GM21526 (cell line): ENCODE measurements around the gene SORL1.

Source experiments
- ATAC-seq: cut with Tn5 transposase; IDR thresholded peaks from one replicate; pipeline ENCODE4 v1.9.1; 2021; ENCODE audit warnings: moderate library complexity; ENCODE audit not compliant: unreplicated experiment, low FRiP score

SORL1 gene

DNA sequence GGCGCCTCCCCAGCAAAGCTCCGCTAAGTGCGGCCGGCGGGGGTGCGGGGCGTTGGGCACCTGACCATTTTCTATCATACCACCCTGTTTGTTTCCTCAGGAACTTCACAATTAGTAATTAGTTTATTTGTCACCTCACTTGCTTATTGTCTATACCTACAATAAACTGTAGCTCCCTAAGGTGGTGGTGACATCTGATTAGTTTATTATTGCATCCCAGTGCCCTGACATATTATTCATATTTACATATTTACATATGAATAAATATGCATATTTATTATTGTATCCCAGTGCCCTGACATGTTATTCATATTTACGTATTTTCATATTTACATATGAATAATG lies 24.7 kb upstream of the SORL1 start:
- no peak for ATAC-seq

DNA sequence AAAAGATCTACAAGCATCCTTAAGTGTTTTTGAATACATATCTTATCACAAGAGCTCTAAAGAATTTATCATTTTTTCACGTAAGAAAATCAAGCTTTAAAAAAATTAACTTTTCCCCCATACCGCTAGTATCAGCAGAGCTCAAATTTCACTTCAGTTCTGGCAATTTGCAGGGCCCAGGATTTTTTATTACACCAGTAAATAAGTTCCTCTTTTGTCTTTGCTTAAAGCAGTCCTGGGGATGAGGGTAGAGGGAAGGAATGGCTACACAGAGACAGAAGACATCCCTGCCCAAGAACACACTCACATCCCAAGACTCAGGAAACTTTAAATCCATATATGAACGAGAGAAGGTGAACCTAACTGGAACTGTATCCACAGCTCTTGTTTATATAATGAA lies 22.6 kb upstream of the SORL1 start:
- no peak for ATAC-seq

DNA sequence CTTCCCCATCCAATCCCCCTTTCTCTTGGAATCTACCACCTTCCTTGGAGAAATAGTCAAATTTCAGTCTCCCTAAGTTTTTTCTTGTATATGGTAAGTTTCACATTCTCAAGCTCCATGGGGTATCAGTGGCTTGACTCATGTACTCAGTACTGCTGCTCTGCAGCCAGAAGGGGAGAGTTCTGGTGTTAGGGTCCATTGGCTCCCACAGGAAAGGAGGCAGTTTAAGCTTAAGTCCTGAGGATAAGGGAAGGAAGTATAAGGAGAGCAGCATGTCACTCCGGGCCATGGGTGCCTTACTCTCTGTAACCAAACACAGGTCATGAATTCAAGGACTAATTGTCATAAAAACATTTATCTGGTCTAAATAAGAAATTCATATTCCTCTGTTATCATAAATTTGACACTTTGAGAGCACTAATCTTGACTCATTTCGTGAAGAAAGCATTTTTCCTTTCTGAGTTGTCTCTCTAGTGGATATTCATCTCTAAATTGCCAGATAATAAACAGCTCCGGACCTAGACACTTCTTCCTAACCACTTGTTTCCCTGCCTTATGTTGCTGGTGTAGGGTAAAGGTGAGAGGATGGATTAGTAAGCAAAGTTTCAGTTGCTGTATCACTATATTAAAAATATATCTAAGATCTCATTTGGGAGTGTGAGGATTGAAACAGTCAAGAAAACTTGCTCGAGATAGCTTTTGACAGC lies 20.1 kb upstream of the SORL1 start:
- ATAC-seq, result no peak

DNA sequence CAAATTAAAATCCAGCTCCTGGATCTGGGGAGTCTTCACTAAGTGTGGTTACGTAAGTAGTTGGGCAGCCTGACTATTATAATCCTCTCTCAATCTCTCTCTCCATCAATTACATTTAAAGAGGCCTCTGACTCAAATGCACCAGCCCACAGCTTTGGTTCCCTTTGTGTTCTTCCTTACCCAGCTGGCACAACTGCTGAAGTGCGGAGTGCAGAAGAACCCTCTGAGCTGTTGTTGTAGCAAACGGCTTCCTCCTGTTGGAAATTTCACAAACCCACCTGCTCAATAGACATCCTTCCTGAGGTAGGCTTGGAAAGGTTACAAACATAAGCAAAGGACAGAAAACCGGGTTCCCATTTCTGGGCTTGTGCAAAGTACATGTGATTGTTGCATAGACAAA lies 17.0 kb upstream of the SORL1 start:
- ATAC-seq, result no peak

DNA sequence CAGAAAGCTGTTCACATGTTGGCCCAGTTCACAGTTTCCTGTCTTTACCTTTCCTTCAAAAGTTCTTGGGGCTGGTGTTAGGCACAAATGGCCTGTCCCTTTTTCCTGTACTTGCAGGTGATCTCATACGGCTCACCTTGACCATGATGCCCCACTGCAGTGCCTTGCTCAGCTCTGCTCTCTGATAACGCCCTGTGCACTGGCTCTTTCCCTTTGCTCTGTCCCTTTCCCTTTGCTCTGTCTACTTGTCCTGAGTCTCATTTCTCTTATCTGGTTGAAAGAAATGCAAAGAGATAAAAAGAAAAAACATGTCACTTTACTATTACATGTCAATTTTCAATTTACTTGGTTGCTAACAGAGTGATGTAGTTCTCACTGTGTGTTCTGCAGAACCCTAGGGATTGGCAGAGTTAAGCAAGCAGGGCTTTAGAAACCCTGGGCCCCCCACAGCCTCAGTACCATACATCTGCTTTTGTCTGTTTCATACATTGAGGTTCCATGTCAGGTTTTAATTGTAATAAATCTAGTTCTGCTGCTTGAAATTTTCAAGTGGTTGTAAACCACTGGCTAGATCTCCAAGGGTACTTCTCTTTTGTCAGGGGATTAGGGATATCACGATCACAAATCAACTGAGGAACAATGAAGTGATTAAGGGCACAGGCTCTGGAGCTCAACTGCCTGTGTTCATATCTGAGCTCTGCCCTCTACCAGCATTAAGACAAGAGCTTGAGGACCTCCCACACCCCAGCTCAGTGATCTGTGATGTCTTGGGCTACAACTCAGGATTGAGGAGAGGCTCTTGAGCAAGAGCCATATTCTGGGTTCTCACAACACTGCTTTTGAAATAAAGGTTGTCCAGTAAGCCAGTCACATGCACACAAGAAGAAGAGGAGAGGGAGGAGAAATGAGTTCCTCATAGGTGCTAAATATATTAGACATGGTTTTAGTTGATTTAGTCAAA lies 16.3 kb upstream of the SORL1 start:
- ATAC-seq, result no peak

DNA sequence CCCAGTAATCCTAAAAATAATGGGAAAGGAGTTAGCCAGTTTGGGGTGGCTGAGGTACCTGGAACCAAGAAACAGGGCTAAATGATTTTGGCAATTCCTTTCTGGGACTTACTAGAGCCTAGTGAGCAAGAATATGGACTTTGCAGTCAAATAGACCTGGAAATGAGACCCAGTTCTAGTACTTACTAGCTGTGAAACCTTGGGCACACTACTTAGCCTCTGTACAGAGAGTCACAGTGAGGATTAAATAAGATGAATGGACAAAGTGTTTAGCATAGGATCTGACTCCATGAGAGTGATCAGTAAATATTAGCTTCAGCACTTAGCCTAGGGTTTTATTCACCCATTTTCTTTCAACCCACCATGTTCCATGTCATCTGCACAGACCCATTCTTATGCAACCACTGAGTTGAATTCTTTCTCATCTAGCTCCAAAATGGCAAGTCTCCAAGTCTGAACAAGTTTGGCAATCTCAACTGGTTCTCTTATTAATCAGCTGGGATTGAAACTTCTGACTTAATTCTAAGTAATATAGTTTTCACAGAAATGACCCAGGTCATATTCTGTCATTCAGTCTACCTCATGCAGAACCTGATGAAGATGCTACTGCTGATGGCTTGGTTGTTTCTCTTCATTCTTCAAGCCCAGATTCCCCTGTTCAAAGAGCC lies 15.0 kb upstream of the SORL1 start:
- ATAC-seq, result no peak

DNA sequence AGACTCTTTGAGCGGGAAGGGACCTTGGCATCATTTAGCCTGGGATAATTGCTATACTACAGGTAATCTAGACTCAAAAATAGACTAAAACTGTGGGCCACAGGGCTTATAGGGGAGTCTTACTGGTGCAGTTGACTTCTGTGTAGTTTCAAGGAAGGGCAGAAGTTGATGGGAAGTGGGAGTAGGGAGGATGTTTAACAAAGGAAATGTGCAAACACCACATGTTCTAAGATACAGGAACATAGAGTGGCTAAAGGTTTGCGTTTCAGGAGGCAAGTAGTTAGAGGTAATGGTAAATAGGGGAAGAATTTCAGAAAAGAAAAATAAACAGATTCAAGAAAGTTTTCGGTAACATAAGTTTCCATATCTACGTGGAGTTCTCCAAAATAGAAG lies 14.4 kb upstream of the SORL1 start:
- ATAC-seq, result no peak

DNA sequence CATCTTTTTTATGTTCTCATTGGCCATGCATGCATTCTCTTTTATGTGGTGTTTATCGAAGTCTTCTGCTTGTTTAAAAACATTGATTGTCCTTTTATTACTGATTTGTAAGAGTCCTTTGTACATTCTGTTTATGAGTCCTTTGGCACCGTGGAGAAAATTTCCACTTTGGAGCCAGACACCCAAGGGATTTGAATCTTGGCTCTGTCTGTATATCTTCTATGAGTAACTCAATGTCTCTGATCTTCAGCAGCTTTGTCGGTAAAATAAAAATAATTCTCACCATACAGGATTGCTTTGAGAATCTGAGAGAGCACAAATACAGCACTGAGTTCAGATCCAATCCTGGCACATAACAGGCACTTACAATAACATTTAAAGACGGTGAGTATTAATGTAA lies 12.8 kb upstream of the SORL1 start:
- no peak for ATAC-seq

DNA sequence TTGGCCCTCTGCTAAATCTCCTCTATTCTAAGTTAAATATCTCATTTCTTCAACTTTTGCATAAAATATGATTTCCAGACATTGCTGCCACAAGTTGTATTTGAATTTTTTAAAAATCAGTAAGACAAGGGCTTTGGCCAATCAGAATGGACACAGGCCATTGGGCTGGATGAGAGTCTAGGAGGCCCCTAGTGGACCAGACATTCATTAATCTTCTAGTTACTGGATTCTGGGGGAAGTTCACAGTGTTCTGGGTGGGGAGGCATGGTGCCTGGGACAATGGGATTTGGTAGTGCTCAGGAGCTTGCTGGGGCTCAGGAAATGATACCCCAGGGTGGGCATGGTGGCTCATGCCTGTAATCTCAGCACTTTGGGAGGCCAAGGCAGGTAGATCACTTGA lies 12.4 kb upstream of the SORL1 start:
- ATAC-seq, result no peak

DNA sequence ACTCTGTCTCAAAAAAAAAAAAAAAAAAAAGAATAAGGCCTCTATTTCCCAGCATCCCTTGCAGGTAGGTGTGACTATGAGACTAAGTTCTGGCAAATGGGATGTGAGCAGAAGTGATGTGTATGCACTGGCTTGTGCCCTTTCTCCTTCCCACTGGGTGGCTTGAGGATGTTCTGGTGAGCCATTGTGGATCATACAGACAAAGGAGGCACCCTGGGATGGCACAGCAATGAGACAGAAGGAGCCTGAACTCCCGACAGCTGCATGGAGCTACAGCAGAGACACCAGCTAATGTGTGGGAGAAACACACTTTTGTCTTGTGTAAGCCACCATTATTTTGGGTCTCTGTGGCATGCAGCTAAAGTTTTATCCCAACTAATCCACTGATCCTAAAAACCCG lies 10.6 kb upstream of the SORL1 start:
- ATAC-seq, result no peak

DNA sequence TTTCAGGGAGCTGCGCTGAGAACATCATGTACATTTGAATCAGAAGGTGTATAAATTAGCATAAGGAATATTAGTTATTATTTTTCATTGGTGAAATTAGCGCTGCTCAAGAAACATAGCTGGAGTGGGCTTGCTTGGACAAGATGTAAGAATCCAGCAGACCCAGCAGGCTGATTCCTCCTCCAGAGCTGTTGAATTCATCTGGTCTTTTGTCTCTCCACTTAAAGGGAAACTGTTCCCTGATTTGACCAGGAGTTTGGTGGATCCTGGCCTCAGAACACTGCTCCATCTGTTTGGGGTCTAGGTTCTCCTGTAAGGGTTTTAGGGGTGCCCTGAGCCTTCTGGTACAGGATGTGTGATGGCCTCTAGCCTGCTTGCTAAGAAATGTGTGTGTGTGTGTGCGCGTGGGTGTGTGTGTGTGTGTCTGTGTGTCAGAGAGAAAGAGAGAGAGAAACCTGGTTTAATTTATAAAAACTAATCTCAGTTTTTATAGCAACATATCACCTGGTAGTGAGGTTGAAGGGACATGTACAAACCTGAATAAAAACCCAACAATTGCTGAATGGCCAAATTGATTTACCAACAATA lies 8.3 kb upstream of the SORL1 start:
- no peak for ATAC-seq

DNA sequence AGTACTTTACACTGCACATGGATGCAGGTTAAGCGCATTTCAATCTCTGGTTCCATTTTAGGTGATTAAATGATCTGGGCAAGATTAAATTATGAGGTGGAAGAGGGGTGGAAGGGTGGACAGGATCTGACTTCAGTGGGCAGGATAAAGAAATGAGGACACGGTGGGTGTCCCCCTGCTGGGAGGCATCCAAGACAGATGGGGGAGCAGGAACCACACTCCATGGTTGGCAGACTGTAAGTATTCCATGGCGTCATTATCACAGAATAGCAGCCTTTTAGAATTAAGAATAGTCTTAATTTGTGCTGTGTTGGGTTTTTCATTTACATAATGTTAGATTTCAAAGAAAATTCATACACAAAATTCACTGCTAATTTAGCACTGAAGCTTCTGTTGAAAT lies 7.6 kb upstream of the SORL1 start:
- no peak for ATAC-seq

DNA sequence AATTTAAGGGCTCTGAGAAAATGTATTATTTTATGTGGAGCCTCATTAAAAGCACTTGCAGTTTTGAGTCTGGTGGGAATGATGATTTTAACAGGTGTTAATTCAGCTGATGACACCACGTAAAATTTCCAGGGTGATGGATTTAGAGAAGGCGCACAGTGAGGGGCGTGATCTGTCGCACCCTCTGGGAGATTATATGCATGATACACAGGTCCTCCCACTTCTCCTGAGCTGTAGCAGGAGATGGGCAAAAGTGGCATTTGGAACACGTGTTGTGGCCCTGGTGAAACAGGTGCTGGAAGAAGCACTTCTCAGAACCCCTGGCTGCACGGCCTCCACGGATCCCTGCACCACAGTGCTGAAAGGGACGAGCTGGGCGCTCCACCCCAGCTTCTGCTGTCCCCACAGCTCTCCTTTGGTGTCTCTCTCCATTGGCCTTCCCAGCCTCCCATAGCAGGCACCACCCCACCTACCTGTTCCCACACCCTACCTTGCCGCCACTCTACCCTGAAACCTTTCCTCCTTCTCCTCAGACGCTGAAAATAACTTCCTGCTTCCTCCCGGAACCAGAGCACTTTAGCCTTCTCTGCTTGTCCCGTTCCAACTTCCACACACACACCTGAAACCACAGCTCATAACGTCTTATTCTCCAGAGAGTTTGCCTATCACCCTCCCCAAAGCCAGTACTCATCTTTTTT lies 6.9 kb upstream of the SORL1 start:
- no peak for ATAC-seq

DNA sequence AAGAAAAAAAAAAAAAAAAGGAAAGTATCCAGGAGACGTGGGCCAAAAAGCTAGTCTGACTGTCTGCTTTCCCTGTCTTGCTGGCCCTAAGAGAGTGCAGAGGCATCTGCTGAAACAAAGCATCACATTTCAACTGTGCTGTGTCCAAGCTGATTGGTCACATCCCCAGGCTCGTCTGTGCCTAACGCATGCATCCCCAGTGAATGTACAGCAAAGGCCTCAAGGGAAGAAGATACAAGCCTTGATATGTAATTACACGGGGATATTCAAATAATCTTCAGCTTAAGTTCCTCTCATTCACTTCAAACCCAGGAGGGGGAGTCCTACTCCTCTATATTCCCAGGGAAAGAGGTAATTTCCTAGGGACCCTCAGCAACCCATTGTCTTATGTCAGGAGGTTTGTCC lies 5.4 kb upstream of the SORL1 start:
- ATAC-seq, result no peak

DNA sequence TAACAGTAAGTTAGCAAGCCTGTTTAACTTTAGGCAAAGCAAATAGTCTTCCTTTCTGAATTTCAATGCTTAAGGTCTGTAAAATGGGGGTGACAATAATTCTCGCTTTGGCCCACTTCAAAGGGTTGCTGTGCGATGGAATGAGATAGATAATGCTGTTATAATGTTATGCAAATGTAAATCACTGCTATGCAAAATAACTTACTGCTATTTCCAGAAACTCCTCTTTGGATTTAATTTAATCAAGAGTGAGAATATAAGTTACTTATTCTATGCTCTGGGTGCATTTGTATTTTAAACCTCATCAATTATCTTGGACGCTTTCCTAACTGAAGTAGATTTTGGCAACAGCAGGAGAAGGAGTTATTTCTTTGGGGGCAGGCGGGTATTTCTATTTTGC lies 4.1 kb upstream of the SORL1 start:
- ATAC-seq, result no peak

DNA sequence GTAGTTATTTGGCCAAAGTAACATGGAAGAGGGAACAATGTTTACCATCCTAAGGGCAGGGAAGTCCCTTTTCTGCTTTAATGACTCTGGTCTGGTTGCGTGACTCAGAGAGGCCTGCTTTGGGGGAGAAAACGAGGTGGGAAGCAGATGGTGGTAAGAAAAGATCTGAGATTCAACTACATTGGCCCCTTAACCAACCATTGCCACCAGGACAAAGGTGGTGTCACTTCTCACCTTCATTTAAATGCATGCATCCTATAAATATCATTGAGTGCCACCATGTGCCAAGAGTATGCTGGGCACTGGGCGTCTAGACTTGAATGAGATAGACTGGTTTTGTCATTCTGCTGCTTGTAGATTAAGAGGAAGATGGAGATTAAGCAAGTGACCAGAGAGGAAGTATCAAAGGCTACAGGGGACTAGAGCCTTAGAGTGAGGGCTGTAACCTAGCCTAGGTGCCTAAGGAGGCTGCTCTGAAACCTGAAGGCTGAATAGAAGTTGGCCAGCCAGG lies 3.6 kb upstream of the SORL1 start:
- no peak for ATAC-seq

DNA sequence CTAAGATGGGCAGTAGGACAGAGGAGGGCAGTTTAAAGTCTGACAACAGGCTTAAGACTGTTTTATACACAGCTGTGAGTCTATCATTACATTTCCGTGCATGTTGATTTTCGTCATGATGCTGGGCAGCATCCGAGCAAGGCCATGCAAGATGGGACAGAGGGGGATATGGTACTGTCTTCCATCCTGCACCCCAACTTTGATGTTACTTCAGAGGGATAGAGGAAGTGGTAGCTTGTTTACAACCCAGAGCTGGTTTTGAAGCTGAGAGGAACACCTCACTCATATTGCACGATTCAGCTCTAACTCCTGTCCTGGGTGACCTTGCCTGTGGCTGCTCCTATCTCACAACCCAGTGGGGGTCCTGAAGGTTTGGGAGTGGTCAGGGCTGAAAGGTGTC lies 3.0 kb upstream of the SORL1 start:
- ATAC-seq, result no peak

DNA sequence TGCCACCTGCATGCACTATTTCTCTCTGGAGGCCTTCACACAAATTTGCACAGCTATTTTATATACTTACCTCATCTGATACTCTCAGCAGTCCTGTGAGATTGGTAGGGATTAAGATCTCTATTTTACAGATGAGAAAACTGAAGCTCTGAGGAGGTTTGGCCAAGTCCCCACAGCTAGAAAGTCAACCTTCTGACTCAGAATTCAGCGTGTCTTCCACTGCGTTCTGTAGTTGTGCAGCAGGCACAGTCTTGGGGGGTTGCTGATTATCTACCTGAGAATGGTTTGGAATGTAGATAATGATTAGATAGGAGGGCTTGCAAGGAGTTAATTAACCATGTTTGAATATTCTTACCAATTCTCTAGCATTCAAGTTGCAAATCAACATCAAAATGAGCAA lies 2.5 kb upstream of the SORL1 start:
- no peak for ATAC-seq

DNA sequence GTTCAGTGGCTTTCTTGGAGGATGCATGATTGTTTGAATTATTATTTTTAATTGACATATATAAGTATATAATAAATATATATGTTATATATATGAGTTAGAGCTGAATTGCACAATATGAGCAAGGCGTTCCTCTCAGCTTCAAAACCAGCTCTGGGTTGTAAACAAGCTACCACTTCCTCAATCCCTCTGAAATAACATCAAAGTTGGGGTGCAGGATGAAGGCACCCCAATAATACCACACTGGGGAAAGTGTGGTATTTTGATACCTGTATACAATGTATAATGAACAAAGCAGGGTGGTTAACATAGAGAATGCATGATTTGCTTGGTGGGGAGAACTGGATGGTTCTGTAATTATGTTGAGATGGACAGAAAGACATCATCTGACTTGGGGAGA lies 1.7 kb upstream of the SORL1 start:
- no peak for ATAC-seq

DNA sequence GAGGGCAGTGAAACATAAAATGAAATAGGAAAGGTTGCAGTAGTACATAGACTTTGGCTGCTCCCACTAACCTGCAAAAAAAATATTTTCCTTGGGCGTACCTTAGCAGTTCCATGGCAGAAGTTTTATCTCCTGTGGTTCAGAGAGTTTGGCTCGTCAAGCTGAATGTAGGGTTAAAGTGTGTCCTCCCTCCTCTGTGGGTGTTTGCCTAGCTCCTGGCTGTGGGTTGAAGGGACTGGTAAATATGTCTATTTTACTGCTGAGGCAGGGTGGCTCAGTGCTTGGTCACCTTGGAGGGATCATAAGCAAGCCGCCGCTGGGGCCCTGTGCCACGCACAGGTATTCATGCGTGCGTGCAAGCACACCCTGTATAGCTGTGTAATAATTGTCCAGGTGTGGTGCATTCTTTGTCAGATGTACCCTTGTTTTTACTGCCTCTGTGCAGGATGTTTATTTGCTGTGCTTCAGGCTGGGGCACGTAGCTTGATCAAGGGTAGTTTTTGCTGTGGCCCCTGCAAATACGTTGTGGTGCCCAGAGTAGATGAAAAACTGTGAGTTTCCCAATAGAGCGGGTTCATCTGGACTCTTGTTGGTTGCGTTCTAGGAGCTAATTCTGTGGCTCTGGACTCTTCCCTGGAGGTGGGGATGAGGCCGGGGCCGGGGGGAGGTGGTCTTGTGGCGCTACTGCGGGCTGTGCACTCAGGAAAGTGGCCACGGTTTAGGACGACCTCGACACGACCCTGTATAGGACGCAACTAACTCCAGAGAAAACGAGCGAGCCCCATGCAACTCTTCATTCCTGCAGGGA lies 732 bp upstream of the SORL1 start:
- no peak for ATAC-seq
